Midbrain (tissue), 1 donor: ENCODE measurements around the gene ATG5.
"Not testable (repeated sequence)": the region's sequence is repeated elsewhere in the genome, so short reads cannot be mapped to it uniquely, and the experiment has no call there.

Source experiments
- DNase-seq: peaks from one replicate; lab custom pipeline; 2025; lab: John Stamatoyannopoulos, UW

ATG5 gene

GRCh38 chr6:106154326-106154725 is 171.2 kb downstream of the ATG5 start:
- DNase-seq, result no peak

- DNase-seq, result no peak
Measured at GRCh38 chr6:106152952-106153351, 172.6 kb downstream of the ATG5 start.

- DNase-seq, result not testable (repeated sequence)
Measured at GRCh38 chr6:106152476-106152875, 173.1 kb downstream of the ATG5 start.

GRCh38 chr6:106149472-106150069 is 176.0 kb downstream of the ATG5 start:
- DNase-seq, result no peak

GRCh38 chr6:106147476-106147875 is 178.1 kb downstream of the ATG5 start:
- DNase-seq, result no peak

GRCh38 chr6:106146852-106147351 is 178.7 kb downstream of the ATG5 start:
- DNase-seq, result no peak

- DNase-seq, result no peak
Measured at GRCh38 chr6:106145741-106146227, 179.8 kb downstream of the ATG5 start.

- DNase-seq, result no peak
Measured at GRCh38 chr6:106145144-106145543, 180.4 kb downstream of the ATG5 start.

- DNase-seq, result no peak
Measured at GRCh38 chr6:106143665-106144064, 181.9 kb downstream of the ATG5 start.

GRCh38 chr6:106142876-106143431 is 182.6 kb downstream of the ATG5 start:
- no peak for DNase-seq

- DNase-seq, result no peak
Measured at GRCh38 chr6:106141441-106142237, 183.9 kb downstream of the ATG5 start.

GRCh38 chr6:106138151-106138550 is 187.4 kb downstream of the ATG5 start:
- no peak for DNase-seq

- DNase-seq, result no peak
Measured at GRCh38 chr6:106136845-106137244, 188.7 kb downstream of the ATG5 start.

GRCh38 chr6:106135911-106136571 is 189.5 kb downstream of the ATG5 start:
- no peak for DNase-seq

- DNase-seq, result no peak
Measured at GRCh38 chr6:106134906-106135634, 190.5 kb downstream of the ATG5 start.
